Osteoblast (primary cell): Measurements from ENCODE around the gene YY2. TPM values are rescaled to one million over a fixed set of nuclear protein-coding genes. Genes with fewer than 3 reads are reported as not detected.

Source experiments
- DNase-seq: peaks from one replicate; pipeline ENCODE4 v3.0.0; 2011; ENCODE audit warnings: low spot score, mixed read lengths; ENCODE audit not compliant: insufficient read length; ENCODE audit errors: missing footprints
- H2AFZ ChIP-seq: 2 replicates; pipeline ENCODE4 v1.6.0; 2011; ENCODE audit warnings: mild to moderate bottlenecking, low read length
- H3K27ac ChIP-seq: 2 replicates; pipeline ENCODE4 v1.5.1; 2011; ENCODE audit warnings: mild to moderate bottlenecking, low read depth, low read length, moderate library complexity
- H3K27me3 ChIP-seq: 2 replicates; pipeline ENCODE4 v1.6.0; 2012; ENCODE audit warnings: mild to moderate bottlenecking, control low read depth, inconsistent platforms, low read length, moderate library complexity; ENCODE audit not compliant: insufficient read depth
- H3K36me3 ChIP-seq: 2 replicates; pipeline ENCODE4 v1.5.1; 2011; ENCODE audit warnings: mild to moderate bottlenecking, low read length, control low read depth, moderate library complexity; ENCODE audit not compliant: insufficient read depth
- H3K4me1 ChIP-seq: 2 replicates; pipeline ENCODE4 v1.5.1; 2011; ENCODE audit warnings: mild to moderate bottlenecking, low read length, control low read depth, moderate library complexity; ENCODE audit not compliant: insufficient read depth
- H3K4me2 ChIP-seq: 2 replicates; pipeline ENCODE4 v1.6.0; 2011; ENCODE audit warnings: mild to moderate bottlenecking, low read length; ENCODE audit not compliant: insufficient read depth
- H3K4me3 ChIP-seq: fragments of 200-600 bp; sonication (generic); 3 replicates; pipeline ENCODE4 v1.5.1; 2012; ENCODE audit warnings: mild to moderate bottlenecking, low read length, inconsistent platforms; ENCODE audit not compliant: insufficient read depth
- H3K79me2 ChIP-seq: 2 replicates; pipeline ENCODE4 v1.6.0; 2012; ENCODE audit warnings: mild to moderate bottlenecking, low read length, control low read depth, inconsistent platforms; ENCODE audit not compliant: insufficient read depth
- H3K9me3 ChIP-seq: 2 replicates; pipeline ENCODE4 v1.5.1; 2011; ENCODE audit warnings: low read depth, low read length, control low read depth
- H4K20me1 ChIP-seq: 2 replicates; pipeline ENCODE4 v1.6.0; 2012; ENCODE audit warnings: mild to moderate bottlenecking, low read length, control low read depth; ENCODE audit not compliant: insufficient read depth
- total RNA-seq: library from RNA; depleted of rRNA; stranded (reverse); fragments of >200 nt; gene quantifications from 2 replicates; pipeline ENCODE4 v1.2.3, GENCODE V29; 2012
- TF ChIP-seq, protein P1 (sequence below): IDR thresholded peaks from 2 replicates; pipeline ENCODE4 v1.5.1; 2011; ENCODE audit warnings: mild to moderate bottlenecking, low read depth, low read length, moderate library complexity; ENCODE audit errors: extremely low read depth

The YY2 gene
- total RNA-seq, 1 donor = 1.4 TPM

DNA sequence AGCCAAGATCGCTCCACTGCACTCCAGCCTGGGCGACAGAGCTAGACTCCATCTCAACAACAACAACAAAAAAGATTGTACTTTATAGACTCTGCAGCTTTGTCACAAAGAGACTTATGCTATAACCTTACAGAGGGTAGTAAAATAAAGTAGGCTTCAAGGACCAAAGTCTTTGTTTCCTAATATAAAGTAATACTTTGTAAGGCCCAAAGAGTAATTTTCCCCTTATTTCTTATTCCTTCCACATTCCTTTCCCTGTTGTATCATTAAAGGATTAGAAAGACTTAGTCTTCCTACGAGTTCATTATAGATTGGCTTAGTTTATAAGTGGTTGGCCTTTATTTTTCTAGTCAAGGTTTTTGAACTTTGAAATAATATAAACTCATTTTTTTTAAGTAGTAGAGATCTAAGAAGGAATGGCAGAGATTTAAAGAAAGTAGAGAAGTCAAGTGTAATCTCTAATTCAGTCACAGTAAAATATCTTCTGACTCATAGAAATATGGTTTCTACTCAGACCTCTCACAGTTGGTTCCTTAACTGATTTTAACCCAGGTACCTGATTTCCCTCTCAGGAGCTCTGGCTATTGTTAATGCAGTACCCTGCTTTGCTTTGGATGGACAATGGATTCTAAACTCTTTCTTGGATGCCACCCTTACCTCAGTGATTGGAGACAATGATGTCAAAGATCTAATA is 26.2 kb downstream of the YY2 start:
- no peaks in the 10 kb centered on the region for H3K79me2 ChIP-seq
- no peaks in the 10 kb centered on the region for H4K20me1 ChIP-seq
- DNase-seq = no peak
- no peak overlapping the region for H2AFZ ChIP-seq
- H3K27ac ChIP-seq = no peak overlapping the region
- H3K36me3 ChIP-seq = no peaks in the 10 kb centered on the region
- no peaks in the 10 kb centered on the region for H3K27me3 ChIP-seq
- H3K4me3 ChIP-seq = no peak overlapping the region
- no peaks in the 10 kb centered on the region for H3K4me1 ChIP-seq
- TF ChIP-seq, protein P1, sequence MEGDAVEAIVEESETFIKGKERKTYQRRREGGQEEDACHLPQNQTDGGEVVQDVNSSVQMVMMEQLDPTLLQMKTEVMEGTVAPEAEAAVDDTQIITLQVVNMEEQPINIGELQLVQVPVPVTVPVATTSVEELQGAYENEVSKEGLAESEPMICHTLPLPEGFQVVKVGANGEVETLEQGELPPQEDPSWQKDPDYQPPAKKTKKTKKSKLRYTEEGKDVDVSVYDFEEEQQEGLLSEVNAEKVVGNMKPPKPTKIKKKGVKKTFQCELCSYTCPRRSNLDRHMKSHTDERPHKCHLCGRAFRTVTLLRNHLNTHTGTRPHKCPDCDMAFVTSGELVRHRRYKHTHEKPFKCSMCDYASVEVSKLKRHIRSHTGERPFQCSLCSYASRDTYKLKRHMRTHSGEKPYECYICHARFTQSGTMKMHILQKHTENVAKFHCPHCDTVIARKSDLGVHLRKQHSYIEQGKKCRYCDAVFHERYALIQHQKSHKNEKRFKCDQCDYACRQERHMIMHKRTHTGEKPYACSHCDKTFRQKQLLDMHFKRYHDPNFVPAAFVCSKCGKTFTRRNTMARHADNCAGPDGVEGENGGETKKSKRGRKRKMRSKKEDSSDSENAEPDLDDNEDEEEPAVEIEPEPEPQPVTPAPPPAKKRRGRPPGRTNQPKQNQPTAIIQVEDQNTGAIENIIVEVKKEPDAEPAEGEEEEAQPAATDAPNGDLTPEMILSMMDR = no peak
- H3K4me2 ChIP-seq = no peak overlapping the region
- no peaks in the 10 kb centered on the region for H3K9me3 ChIP-seq

DNA sequence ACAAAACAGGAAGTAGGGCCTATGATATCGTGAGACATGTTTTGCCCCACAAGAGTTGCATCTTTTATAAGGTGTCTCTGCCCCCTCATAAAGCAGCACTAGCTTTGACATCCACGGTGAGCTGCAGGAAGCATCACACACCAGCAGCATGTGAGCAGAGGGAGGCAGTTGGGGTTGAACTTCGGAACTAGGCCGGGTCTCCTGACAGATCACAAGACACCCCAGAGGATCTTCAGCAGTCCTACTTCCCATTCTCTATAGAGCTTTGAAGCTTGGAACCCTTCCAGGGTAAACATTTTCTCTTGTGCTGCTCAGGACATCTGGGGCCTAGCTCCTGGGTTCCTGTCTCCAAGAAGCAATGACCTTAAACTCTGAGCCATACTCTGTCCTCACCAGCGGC is 27.5 kb downstream of the YY2 start:
- Histone ChIP-seq H3K4me1 (no peaks in the 10 kb centered on the region), H3K27me3 (no peaks in the 10 kb centered on the region), H3K9me3 (no peaks in the 10 kb centered on the region), H3K4me3 (no peak overlapping the region), H3K79me2 (no peaks in the 10 kb centered on the region), H2AFZ (no peak overlapping the region), H3K36me3 (no peaks in the 10 kb centered on the region), H3K4me2 (no peak overlapping the region), H4K20me1 (no peaks in the 10 kb centered on the region), H3K27ac (no peak overlapping the region)
- DNase-seq = no peak
- TF ChIP-seq, protein P1 = no peak

DNA sequence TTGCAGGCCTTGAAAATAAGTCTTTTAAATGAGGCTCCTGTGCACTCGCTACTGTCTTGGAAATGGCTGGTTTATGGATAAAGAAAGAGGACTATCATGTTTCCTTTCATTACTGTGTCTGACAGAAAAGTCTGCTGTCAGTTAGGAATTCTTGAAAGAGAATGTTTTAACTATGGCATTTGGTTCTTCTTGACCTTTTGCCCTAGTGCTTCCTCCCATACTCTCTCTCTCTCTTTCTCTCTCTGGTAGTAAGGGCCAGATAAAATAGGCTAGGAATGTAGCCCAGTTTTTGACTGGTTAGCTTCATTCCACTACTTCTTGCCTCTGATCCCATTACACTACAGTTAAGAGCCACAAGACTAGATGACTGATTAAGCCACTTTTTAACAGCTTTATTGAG is 29.8 kb downstream of the YY2 start:
- no peaks in the 10 kb centered on the region for H4K20me1 ChIP-seq
- no peaks in the 10 kb centered on the region for H3K4me1 ChIP-seq
- H2AFZ ChIP-seq = no peak overlapping the region
- no peaks in the 10 kb centered on the region for H3K79me2 ChIP-seq
- no peaks in the 10 kb centered on the region for H3K9me3 ChIP-seq
- no peaks in the 10 kb centered on the region for H3K27me3 ChIP-seq
- H3K27ac ChIP-seq = no peak overlapping the region
- H3K4me3 ChIP-seq = no peak overlapping the region
- H3K4me2 ChIP-seq = no peak overlapping the region
- TF ChIP-seq, protein P1 = no peak
- no peaks in the 10 kb centered on the region for H3K36me3 ChIP-seq
- DNase-seq = no peak

DNA sequence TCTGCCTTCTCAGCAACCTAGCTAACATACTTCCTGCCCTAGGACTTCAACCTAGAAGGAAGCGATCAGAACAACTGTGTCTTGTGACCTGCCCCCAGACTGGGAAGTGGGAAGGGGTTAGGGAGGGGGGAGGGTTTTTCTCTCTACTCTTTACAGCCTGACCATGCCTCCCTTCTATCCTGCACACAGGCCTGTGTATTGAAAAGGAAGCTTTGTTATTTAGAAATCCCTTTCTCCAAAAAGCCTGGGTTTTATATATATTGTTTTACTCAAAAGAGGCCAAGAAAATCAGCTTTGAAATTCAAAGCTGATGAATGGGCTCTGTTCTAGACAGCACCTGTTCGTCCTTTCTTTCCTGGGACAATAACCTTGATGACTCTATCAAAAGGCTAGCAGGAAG is 49.5 kb downstream of the YY2 start:
- H3K36me3 ChIP-seq = no peaks in the 10 kb centered on the region
- no peaks in the 10 kb centered on the region for H3K9me3 ChIP-seq

More for the DNA sequence above, 49.5 kb downstream of the YY2 start:
- no peak overlapping the region for H3K4me3 ChIP-seq
- H3K79me2 ChIP-seq = no peaks in the 10 kb centered on the region
- H3K4me2 ChIP-seq = no peak overlapping the region
- H2AFZ ChIP-seq = no peak overlapping the region
- TF ChIP-seq, protein P1 = no peak
- DNase-seq = no peak
- no peak overlapping the region for H3K27ac ChIP-seq
- no peaks in the 10 kb centered on the region for H3K27me3 ChIP-seq
- no peaks in the 10 kb centered on the region for H3K4me1 ChIP-seq
- H4K20me1 ChIP-seq = no peaks in the 10 kb centered on the region
